Fibroblast of skin of left biceps (primary cell): ENCODE data around the gene SCN2A.

Experiments
- DNase-seq, 2 experiments: peaks; one replicate each; pipeline ENCODE4 v3.0.0-alpha.2; 2013; ENCODE audit warnings: low read depth in 2 of 2

Gene SCN2A

GRCh38 chr2:165239230-165239629, at the start of gene SCN2A:
TSS of gene SCN2A (plus strand) at chr2:165239414. CDS start at chr2:165295824, 56,410 bp downstream.
- DNase-seq = peak in 1 of 2 experiments; percentile 6

DNA sequence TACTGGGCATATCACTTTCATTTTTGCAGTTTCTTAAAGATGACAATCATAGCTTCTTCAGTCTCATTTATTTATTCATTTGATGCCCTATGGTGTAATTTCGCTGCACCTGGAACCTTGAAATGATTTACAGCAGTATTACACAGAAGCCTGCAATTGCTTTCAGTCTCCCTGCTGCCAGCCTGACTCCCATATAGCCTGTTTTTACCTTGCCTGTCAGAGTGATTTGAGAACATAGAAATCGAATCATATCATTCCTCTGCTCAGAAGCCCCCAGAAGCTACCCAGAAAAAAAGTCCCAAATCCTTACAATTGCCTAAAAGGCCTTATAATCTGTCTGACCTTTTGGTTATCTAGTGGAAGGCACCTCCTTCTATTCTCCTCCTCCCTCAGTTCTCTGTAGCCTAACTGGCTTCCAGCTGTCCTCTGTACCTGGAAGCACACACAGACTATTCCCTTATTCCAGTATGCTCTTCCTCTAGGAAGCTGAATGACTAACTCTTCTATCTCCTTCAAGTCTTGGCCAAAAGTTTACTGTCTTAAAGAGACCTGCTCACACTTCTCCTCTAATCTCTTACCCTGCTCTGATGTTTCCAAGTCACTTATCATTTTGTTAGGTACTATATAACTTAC, 48.0 kb upstream of the SCN2A start:
- DNase-seq = no peak

DNA sequence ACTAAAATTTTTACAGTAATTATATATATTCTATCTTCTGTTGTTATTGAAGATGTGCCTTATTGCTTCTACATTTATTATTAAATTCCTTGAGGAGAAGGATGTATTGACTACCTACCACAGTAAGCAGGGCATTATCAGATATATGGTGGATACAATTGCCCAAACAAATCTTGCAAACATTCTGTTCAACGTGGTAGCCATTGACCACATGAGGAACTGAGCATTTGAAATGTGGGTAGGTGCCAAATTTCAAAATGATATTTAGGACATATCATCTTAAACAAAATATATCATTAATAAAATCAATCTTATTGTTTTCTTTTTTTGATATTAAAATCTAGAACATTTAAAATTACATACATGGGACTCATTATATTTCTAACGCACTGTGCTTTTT, 46.5 kb upstream of the SCN2A start:
- DNase-seq = no peak

DNA sequence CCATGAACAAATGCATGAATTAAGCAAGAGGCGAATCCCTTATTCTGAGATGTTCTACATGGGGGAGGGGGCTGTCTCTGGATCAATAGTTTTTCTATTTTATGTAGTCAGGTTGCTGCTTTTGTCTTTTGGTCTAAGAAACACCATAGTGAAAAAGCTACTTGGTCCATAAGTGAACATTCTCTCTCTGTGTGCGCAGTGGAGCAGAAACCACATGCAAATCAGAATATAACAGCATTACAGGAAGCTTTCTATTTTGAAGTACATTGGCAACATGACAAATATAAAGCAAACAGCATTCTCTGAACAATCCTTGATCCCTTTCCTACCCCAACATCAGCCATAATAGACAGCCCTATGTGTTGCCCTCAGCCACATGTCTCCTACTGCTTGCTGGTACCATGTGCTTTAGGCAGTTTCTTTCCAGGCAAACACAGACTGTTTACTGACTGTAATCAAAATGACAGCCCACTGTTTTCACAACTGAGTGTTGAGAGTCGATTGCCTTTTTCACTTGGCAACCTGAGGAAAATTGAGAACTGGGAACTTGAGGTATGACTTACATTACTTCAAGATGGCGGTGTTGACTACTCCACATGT, 45.9 kb upstream of the SCN2A start:
- DNase-seq = no peak

GRCh38 chr2:165196411-165196810, 42.8 kb upstream of the SCN2A start:
- DNase-seq = no peak

GRCh38 chr2:165197346-165197745, 41.9 kb upstream of the SCN2A start:
- no peak for DNase-seq

- DNase-seq = no peak
Measured at GRCh38 chr2:165198181-165198580, 41.0 kb upstream of the SCN2A start.

- DNase-seq = no peak
Measured at GRCh38 chr2:165202239-165202638, 37.0 kb upstream of the SCN2A start.

- peak; percentile 6 to 15 for DNase-seq
Measured at GRCh38 chr2:165203689-165204559, 35.3 kb upstream of the SCN2A start, which contains the start of gene SCN3A. TSS of gene SCN3A (minus strand) at chr2:165204050. CDS start at chr2:165176394, 27,656 bp downstream.

- no peak for DNase-seq
Measured at GRCh38 chr2:165205865-165206264, 33.3 kb upstream of the SCN2A start.

- DNase-seq = no peak
Measured at GRCh38 chr2:165208094-165208493, 31.1 kb upstream of the SCN2A start.

DNA sequence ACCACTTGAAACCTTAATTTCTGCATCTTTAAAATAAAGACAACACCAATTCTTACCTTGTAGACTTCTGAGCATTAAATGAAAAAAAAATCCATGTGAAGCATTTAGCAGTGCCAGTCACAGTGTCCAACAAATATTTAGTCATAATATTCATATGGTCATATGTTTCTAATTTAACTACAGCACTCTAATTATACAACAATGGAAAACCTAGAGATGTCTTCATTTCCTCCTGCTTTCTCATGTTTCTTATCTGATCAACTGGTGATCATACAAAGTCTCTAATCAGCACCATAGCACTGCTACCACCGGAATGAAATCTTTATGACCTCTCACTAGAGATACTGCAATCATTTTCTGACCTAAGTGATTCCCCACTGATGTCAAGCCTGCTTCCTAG, 25.1 kb upstream of the SCN2A start:
- no peak for DNase-seq

DNA sequence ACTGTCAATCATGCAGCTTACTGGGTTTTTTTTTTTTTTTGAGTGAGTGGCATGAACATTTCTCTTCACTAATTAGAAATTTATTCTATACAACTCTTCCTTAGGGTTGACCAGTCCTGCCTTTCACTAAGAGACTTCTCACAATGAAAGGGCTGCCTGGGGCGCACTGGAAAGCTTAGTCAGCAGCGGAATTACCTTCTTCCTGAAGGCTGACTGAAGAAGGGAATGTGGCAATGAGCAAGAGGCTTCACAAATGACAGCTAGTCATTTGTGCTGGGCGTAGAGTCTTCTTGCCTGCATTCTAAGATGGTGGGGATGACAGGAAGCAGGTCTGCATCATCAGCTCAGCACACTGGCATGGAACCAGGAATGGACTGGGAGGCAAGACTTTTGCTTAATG, 19.7 kb upstream of the SCN2A start:
- DNase-seq = no peak

DNA sequence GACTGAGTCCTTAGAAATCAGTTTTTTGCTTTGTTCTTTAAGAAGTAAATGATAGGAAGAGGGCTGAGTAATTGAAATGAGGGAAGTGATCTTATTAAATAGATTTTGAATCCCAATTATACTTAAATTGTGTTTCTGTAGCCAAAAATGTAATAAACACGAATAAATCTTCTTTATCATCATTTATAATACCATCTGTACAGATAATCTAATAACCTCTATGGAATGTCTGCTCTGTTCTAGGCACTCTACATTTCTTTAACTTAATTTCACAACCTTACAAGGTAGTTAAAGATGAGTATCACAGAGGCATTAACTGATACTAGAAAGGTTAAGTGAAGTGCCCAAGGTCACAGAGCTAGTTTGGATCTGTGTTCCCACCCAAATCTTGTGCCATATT, 14.3 kb upstream of the SCN2A start:
- DNase-seq = no peak

- DNase-seq = no peak
Measured at GRCh38 chr2:165227571-165227970, 11.6 kb upstream of the SCN2A start.

DNA sequence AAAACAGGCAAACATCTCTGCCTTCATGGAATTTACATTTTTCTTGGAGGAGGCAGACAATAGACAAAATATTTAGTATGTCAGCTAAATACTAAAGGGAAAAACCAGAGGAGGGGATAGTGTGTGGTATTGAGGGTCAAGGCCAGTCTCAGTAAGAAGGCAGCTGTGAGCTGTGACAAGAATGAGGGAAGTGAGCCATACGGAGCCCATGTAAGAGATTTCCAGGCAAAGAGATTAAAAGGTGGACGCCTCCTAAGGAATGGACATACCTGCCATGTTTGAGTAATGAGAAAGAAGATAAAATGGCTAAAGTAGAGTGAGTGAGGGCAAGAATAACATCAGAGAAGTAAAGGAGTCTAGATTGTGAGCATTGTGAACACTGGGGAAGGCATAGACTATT, 2.2 kb upstream of the SCN2A start:
- DNase-seq = no peak

DNA sequence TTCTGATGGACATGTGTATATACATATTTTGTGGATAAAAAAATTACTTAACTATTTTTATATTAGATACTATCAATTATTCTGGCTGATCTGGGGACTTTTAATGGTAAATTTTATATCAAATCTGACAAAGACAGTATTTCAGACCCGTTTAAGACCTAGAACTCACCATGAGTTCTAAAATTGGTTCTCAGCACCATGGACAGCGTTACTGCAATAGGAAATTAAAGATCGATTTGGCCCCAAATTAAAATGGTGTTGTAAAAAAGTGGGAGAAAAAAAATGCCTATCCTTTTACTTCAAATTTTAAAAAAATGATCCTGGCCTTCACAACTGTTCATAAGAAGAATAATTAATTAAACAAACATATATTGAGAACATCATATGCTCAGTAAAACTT, 919 bp upstream of the SCN2A start:
- peak in 1 of 2 experiments; percentile 5 for DNase-seq

DNA sequence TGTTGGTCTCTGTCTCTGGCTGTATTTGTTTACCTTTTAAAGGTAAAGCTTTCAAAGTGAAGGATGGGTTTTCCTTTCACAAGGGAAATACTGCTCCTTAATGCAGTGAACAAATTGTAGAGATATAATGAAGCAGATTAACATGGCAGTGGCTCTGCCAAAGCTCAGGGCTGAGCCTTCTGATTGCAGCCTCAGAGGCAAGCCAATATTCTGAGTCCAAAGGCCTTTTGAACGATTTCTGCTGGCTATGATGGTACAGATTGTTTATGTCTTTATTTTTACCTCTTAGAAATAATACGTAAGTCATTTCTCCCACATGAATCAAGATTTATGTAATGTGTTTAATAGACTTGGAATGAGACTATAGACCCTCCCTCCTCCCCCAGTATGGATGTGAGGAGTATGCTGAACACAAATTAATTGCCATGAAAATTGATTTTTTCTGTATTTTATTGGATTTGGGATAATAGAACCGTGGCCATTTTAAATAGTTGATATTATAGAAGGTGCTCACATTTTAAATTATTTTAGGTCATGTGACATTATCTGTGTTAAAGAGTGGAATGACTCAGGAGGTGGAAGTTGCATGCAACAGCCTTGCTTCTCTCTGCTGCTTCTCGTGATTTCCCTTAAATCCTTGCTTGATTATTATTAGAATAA, 772 bp downstream of the SCN2A start:
- no peak for DNase-seq

GRCh38 chr2:165240916-165241315, 1.7 kb downstream of the SCN2A start:
- DNase-seq = no peak

DNA sequence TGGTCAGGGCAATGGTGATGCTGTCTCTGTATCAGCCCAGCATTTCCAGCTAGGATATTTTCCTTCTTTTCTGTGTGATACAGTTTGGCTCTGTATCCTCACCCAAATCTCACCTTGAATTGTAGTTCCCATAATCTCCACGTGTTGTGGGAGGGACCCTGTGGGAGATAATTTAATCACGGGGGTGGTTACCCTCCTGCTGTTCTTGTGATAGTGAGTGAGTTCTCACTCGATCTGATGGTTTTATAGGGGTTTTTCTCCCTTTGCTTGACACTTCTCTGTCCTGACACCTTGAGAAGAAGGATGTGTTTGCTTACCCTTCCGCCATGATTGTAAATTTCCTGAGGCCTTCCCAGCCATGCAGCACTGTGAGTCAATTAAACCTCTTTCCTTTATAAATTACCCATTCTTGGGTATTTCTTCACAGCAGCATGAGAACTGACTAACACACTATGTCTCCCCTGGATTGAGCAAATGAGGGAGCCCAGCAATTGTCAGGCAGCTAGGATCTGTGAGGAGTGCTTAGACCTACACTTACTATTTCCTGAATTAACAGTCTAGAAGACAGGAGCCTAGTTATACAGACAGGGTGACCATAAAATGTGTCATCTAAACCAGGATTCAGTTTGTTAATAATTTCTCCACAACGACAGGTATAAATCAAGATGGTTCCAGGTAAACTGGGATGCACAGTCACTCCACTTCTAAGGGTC, 6.0 kb downstream of the SCN2A start:
- no peak for DNase-seq

DNA sequence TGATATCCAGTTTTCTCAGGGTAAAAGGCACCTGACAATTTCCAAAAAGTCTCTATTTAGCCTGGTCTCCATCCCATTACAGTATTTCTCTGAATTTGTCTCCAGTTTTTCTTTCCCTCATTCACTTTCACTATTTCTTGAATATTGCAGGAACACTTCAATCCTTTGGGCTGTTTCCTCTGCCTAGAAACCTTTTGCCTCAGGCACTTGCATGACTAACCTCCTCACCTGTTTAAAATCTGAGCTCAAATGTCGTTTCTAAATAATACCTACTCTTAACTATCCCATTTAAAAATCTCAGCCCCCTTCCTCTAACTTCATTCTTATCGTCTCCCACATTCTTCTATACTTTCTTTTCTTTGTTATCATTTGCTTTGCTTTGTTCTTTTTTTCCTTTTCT, 9.0 kb downstream of the SCN2A start:
- no peak for DNase-seq

DNA sequence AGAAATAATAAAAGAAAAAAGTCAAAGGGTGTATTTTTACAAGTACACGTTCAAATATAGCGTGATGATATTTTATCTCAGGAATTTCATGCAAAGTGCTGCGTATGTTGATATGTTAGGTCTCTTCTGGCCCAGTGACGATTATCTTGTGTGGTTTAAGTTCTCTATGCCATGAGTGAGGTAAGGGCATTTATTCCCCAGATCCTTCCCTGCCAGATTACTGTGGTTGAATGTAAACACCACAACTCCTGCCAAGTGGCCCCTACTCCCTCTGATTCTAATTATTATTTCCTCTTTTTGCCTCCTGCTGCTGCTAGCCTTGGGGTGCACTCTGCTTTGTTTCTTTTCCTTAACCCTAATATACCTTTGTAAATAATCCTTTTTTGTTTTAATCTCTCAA, 12.2 kb downstream of the SCN2A start:
- DNase-seq = no peak
